Measurements from ENCODE around the gene KCNJ6.
"Not testable (repeated sequence)": the region's sequence is repeated elsewhere in the genome, so short reads cannot be mapped to it uniquely, and the experiment has no call there.

KCNJ6 gene

DNA sequence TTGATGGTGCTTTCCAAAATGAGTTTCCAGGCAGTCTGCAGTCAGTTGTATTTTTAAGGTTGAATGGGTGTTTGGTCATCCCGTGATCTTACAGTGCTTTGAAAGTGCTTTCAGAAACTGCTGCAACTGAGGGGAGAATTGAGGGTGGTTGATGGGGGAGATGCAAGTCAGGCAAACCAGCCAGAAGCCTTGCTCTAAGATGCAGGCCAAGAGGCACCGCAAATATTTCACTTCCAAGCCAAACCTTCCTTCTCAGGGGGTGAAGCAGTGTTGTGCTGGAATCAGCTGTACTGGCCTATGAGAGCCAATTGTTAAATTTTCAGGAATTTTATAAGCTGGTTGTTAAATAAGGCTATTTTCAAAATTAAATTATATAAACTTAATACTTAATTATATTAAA, 151.6 kb downstream of the KCNJ6 start:
- DNase-seq = no peak

DNA sequence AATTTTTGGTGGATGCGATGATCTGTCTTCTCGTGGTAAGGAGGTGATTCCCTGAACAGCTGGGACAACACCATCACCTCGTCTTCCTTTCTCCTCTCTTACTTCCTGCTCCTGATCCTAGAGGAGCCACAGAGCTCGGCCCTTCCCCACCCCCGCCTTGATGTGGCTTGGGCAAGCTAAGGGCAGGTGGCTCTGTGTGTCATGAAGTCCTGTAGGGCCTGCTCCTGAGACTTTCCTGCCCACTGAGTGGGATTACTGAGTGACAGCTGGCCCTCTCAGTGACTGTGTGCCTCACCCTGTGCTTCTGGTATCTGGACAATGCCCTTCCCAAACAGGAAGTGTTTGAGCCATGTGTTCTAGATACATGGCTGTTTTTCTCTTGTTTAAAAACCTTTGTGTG, 153.0 kb downstream of the KCNJ6 start:
- DNase-seq = no peak

- no peak for DNase-seq
Observed at GRCh38 chr21:37762606-37763005, 153.7 kb downstream of the KCNJ6 start.

DNA sequence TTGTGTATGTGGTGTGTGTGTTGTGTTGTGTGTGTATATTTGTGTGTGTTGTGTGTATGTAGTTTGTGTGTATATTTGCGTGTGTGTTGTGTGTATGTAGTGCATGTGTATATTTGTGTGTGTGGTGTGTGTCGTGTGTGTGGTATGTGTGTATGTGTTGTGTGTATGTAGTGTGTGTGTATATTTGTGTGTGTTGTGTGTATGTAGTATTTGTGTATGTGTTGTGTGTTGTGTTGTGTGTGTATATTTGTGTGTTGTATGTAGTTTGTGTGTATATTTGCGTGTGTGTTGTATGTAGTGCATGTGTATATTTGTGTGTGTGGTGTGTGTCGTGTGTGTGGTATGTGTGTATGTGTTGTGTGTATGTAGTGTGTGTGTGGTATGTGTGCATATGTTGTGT, 154.9 kb downstream of the KCNJ6 start:
- DNase-seq = not testable (repeated sequence)

DNA sequence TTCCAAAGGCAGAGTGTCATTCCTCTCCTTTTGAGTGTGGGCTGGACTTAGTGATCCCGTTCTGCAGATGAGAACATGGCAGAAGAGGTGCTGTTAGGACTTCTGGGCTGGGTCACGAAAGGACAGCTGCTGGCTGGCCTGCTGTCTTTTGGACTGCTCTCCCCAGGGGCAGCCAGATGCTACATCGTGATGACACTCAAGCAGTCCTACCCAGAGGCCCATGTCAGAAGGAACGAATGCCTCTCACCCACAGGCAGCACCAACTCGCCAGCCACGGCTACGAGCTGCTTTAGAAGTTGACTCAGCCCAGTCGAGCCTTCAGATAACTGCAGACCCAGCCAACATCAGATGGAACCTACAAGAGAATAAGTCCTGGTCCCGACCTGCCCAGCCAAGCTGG, 156.5 kb downstream of the KCNJ6 start:
- DNase-seq = no peak

GRCh38 chr21:37758982-37759381, 157.3 kb downstream of the KCNJ6 start:
- DNase-seq = peak; percentile 13

DNA sequence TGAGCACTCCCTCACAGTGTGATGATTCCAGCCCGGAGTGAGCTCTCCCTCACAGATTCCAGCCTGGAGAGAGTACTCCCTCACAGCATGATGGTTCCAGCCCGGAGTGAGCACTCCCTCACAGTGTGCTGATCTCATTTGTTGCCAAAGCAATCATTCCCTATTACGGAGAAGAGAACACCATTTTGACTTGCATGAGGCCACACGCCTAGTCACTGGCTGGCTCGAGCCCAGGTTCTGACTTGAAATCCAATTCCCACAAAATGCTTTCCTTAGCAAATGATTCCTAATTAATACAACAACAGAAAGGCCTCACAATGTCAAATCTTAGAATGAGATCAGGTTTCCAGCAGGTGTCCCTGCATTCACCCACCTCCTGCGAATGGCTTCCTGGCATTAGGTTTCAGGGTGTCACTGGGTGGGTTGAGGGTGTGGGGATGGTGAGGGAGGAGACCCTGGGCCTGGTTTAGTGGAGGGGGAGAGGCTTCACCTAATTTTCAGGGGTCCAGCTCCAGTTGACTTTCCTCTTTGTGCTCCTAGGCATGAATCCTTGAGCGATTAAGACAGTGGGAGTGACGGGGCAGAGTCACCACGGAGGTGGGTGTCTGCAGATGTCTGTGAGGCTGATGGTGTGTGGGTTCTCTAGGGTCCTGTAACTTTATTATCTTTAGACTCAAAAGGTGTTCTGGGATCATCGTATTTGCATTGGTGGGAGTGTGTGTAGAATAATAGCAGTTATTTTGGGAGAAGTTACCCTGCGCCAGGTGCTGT, 158.5 kb downstream of the KCNJ6 start:
- no peak for DNase-seq

GRCh38 chr21:37753122-37753599, 163.1 kb downstream of the KCNJ6 start:
- DNase-seq = no peak

DNA sequence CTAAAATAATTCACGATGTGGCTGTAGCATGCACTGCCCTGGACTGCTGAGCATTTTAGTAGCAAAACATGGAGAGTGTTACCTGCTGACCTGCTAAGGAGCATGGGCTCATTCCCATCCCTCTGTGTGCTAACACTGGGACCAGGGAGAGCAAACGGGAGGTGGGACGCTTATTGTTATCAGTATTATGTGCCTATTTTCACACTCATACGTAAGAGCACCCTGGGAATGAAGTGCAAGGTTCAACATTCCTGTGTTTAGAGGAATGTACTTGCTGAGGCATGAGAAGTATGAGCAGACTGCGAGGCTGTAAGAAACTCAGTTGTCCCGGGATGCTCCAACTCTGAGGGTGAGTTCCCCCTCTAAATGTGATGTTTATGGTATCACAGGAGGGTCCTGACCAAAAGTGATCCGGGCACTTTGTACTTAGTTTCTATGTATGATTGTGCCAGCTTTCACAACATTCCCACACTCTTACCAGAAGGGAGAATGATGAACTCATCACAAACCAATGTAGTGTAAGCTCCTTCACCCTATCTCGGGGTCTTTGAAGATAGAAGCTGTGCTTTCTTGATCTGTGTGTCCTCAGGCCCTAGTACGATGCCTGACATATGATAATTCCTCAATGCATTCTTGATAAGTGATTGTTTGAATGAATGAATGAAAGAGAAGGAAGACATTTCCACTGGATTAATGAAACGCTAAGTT, 164.8 kb downstream of the KCNJ6 start:
- DNase-seq = no peak

DNA sequence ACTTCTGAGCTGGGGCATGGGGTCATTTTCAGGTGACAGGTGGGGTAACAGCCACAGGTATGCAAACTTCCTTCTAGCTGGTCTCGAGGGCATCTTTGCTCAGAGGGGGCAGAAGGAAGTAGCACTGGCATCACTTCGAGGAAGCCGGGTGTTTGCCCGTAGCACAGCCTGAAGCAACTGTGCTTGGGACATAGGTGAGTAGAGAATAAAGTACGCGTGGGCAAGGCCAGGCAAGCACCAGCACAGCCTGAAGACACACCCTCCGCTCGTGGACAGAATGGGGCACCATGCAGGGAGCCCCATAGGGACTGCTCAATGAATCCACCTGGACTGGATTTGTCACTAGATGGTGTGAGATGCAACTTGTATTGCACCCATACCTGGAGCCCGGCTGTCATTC, 167.1 kb downstream of the KCNJ6 start:
- no peak for DNase-seq

- DNase-seq = no peak
Observed at GRCh38 chr21:37748351-37748750, 167.9 kb downstream of the KCNJ6 start.

- DNase-seq = no peak
Observed at GRCh38 chr21:37746849-37747248, 169.4 kb downstream of the KCNJ6 start.

GRCh38 chr21:37744551-37744950, 171.7 kb downstream of the KCNJ6 start:
- no peak for DNase-seq

- no peak for DNase-seq
Observed at GRCh38 chr21:37742532-37742931, 173.7 kb downstream of the KCNJ6 start.

DNA sequence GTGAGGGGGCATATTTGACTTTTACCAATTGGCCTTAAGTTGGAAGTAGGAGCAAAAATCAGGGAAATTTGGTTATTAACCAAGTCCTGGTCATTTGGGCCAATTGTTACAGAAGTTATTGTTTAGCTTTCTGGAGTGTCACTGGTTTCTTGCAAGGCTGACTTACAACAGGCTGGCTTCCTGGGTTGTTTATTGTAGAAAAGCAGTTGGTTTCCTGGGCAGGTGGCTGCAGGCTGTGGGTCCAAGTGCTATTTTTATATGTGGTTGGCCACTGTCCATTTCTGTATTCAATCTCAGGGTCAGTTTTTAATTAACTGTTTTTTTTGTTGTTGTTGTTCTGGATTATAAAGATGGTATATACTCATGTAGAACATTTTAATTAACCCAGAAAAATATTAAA, 174.1 kb downstream of the KCNJ6 start:
- DNase-seq = no peak

- no peak for DNase-seq
Observed at GRCh38 chr21:37737996-37738395, 178.3 kb downstream of the KCNJ6 start.

- no peak for DNase-seq
Observed at GRCh38 chr21:37737507-37737906, 178.8 kb downstream of the KCNJ6 start.

- DNase-seq = no peak
Observed at GRCh38 chr21:37734846-37735245, 181.4 kb downstream of the KCNJ6 start.

- DNase-seq = no peak
Observed at GRCh38 chr21:37732927-37733326, 183.3 kb downstream of the KCNJ6 start.

DNA sequence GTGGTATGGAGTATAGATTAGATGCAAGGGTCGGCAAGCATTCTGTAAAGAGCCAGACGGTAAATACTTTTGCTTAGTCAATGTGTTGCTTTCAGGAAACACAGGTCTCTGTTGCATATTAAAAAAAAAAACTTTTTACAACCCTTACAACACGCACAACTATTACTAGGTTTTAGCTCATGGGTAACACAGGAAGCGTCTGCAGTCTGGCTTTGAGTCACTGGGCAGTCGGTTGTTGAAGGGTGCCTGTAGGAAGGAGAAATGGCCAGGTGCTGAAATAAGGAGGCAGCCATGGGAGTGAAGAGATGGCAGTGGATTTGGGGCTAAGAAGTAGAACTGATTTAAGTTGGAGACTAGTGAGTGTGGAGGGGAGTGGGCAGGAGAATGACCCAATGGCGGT, 192.1 kb downstream of the KCNJ6 start:
- DNase-seq = no peak

DNA sequence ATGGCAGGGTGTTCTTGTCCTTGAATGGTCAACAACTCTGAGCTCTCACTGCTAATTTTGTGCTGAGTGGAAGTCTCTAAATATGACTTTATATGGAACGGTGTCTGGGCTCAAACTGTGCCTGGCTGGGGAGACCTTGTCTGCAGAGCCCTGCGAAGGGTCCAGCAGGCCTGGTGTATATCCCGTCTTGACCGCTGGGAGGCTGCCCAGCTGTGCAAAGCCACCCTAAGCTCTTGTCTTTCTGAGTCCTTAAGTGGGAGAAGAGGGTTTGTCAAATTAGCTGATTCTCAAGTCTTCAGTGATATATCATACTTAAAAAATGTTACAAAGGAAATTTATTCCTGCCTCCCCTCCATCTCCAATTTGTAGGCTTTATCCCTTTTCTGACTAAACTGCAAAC, 198.7 kb downstream of the KCNJ6 start:
- DNase-seq = no peak

GRCh38 chr21:37712569-37712934, 203.7 kb downstream of the KCNJ6 start:
- DNase-seq = not testable (repeated sequence)

GRCh38 chr21:37711836-37712568, 204.3 kb downstream of the KCNJ6 start:
- peak; percentile 58 for DNase-seq
